ENCODE results near the gene CEP68.
"Not testable (repeated sequence)": the region's sequence is repeated elsewhere in the genome, so short reads cannot be mapped to it uniquely, and the experiment has no call there.

Gene CEP68

DNA sequence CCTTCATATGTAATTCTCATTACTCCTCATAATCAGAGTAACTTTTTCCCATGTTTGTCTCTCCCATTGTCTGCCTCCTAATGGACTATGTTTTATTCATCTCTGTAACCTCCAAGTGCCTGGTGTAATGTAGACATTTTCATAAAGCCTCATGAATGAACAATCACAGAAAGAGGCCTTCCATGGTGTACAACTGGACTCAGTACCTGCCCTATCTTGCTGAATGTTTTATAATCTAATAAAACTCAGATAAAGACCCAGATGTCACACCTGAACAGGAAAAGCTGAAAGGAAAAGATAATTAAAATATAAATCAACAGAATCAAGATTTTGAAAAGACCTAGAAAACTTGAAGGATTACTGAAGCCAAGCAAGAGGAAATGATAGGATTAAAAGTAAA, 37.0 kb downstream of the CEP68 start:
- DNase-seq, result no peak

- DNase-seq, result no peak
These were observed 40.7 kb downstream of the CEP68 start for GRCh38 chr2:65096948-65097347.

DNA sequence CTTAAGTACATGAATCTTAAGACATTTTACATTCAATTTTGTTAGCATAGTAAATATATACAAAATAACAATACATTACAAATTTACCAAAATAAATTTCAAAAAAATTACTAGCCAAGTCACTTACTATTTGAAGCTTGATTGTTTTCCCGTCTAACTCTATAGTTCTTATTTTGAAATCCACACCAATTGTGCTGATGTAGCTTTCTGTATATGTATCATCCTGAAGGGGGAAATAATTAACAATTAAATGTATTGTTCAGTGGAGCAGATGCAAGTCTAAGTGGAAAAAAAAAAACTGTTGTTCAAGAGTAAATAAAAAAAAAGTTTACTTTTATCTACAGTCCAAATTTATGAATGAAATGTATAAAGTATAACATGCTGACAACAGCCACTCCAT, 41.6 kb downstream of the CEP68 start:
- DNase-seq, result no peak

- DNase-seq, result no peak
These were observed 42.5 kb downstream of the CEP68 start for GRCh38 chr2:65098741-65099140.

DNA sequence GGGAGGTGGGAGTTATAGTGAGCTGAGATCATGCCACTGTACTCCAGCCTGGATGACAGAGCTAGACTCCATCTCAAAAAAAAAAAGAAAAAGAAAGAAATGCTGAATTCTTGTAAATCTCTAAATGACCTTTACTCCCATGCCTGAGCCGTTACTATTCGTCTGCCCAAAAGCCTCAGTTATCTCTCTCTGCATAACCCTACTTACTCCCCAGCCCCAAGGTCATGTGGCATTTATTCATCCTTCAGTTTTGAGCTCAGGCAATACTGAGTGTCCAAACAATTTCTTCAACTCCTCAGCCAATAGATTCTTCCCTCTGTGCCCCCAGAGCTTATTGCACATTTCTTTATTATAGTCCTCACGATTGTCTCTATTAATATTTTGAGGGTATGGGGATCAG, 44.9 kb downstream of the CEP68 start:
- DNase-seq, result no peak

- DNase-seq, result no peak
These were observed 46.9 kb downstream of the CEP68 start for GRCh38 chr2:65103013-65103715.

DNA sequence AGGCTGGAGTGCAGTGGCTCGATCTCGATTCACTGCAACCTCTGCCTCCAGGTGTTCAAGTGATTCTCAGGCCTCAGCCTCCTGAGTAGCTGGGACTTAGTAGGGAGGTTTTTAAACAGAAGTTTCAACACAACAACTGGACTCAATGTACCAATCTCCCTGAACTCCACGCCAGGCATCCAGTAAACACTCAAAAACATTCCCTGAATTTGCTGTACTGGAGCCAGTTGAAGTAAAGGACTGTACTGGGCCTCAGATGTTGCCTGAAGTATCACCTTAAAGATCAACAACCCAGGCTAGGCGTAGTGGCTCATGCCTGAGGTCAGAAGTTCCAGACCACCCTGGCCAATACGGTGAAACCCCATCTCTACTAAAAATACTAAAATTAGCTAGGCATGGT, 51.3 kb downstream of the CEP68 start:
- no peak for DNase-seq

- DNase-seq, result no peak
These were observed 52.6 kb downstream of the CEP68 start for GRCh38 chr2:65108780-65109179.

DNA sequence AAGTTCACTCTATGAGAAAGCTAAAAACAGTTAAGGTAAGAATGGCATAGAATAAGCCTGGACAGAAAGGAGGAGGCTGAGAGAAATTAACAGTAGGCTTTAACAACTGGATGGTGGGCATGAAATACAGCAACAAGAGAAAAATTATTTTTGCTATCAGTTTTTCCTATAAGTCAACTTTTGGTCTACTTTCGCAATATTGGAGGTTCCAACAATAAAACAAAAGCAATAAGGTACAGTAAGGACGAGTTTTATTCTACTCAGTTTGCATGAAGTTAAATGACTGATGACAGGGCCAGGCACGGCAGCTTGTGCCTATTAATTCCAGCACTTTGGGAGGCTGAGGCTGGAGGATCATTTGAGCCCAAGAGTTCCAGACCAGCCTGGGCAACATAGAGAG, 56.4 kb downstream of the CEP68 start:
- DNase-seq, result no peak

- DNase-seq, result no peak
These were observed 57.0 kb downstream of the CEP68 start for GRCh38 chr2:65113229-65113628.

GRCh38 chr2:65113816-65114215, 57.6 kb downstream of the CEP68 start:
- DNase-seq, result no peak

DNA sequence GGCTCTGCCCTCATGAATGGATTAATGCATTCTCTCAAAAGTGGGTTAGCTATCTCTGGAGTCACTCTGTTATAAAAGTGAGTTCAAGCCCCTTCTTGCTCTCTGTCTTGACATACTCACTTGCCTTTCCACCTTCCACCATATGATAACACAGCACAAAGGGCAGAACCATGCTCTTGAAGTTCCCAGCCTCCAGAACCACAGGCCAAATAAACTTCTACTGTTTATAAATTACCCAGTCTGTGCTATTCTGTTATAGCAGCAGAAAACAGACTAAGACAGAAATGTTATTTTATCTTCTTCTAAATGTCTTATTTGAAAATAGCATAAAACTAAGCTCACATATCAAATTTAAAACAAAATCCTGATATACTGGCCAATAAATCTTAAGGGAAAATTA, 58.7 kb downstream of the CEP68 start:
- no peak for DNase-seq

DNA sequence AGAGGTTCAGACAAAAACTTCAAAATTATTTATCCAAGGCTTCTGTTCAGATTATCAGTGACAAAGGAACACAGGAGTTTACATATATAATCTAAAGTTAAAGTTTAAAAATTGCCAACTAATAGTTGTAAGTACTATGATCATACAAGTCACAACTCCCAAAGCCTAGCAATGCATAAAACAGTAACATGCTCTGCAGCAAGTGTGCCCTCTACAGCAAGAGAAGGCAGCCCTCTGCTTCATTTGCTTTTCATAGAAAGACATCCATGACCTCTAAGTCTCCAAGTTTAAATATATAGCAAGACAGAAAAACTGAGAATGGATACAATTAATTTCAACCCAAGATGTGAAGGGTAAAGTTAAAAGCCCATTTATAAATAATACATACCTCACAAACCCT, 60.4 kb downstream of the CEP68 start:
- no peak for DNase-seq

- DNase-seq, result no peak
These were observed 64.9 kb downstream of the CEP68 start for GRCh38 chr2:65120990-65121693.

GRCh38 chr2:65122313-65122712, 66.1 kb downstream of the CEP68 start:
- no peak for DNase-seq

DNA sequence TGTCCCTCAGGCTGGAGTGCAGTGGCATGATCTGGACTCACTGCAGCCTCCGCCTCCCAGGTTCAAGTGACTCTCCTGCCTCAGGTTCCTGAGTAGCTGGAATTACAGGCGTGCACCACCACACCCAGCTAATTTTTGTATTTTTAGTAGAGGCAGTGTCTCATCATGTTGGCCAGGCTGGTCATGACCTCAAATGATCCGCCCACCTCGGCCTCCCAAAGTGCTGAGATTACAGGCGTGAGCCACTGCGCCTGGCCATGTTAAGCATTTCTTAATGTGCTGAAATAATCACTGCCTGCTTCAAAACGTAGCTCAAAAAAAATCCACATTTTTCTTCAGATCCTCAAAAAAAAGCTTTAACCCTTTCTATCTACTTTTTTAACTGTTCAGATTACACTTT, 69.2 kb downstream of the CEP68 start:
- DNase-seq, result not testable (repeated sequence)

GRCh38 chr2:65128297-65129190, 72.3 kb downstream of the CEP68 start:
- DNase-seq, result peak; percentile 8

GRCh38 chr2:65129286-65129825, 73.1 kb downstream of the CEP68 start:
- DNase-seq, result peak; percentile 33

- DNase-seq, result peak; percentile 99
These were observed 73.8 kb downstream of the CEP68 start, which contains the start of gene RAB1A for GRCh38 chr2:65129826-65130663. Gene RAB1A, minus strand, starts transcription at chr2:65130106. Its CDS starts 191 bp downstream, at chr2:65129915.

GRCh38 chr2:65130664-65131175, 74.5 kb downstream of the CEP68 start:
- no peak for DNase-seq

DNA sequence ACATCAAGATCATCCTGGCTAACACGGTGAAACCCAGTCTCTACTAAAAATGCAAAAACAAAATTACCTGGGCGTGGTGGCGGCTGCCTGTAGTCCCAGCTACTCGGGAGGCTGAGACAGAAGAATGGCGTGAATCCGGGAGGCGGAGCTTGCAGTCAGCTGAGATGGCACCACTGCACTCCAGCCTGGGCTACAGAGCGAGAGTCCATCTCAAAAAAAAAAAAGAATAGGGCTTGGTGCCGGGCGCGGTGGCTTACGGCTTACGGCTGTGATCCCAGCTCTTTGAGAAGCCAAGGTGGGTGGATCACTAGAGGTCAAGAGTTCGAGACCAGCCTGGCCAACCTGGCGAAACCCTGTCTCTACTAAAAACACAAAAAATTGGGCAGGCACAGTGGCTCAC, 76.7 kb downstream of the CEP68 start:
- not testable (repeated sequence) for DNase-seq

DNA sequence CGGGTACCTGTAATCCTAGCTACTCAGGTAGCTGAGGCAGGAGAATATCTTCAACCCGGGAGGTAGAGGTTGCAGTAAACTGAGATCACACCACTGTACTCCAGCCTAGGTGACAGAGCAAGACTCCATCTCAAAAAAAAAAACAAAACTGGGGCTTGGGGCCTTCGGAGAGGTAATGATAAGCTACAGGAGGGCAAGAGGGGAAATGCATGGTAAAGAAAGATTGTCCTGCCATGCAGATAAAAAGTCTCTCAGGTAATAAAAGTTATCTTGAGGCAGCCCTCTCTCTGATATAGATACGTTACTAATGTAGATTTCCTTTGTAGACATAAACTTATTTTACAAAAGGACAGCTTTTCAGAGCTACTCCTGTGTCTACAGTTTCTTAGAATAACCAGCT, 77.4 kb downstream of the CEP68 start:
- DNase-seq, result no peak

All from stimulated activated CD4-positive, alpha-beta T cell treated with anti-CD3 and anti-CD28 coated beads, Interleukin-4, amount 100 ng/mL, for 24 hours (primary cell).